Skeletal muscle satellite cell (primary cell): ENCODE measurements around the gene KDR. TPM values are rescaled to one million over a fixed set of nuclear protein-coding genes. Genes with fewer than 3 reads are reported as not detected.

ENCODE experiments used
- small RNA-seq: library from RNA; depleted of rRNA; stranded (forward); fragments of <200 nt; gene quantifications from one replicate; pipeline ENCODE3, GENCODE V24; 2012

The KDR gene

Small RNA genes within 50 kb of the gene (small RNA-seq; reads per million reads assigned to genes)
- gene RN7SL424P (not detected), gene RNU6-410P (not detected)
